ENCODE measurements around the gene UNC5CL. TPM values are rescaled to one million over a fixed set of nuclear protein-coding genes. Genes with fewer than 3 reads are reported as not detected.

Gene UNC5CL
- total and polyA plus RNA-seq, 2 of the 8 experiments (the other 6 are each of a cell fraction or from before 2014, with no cell fraction given): 1.3 to 1.7 TPM

DNA sequence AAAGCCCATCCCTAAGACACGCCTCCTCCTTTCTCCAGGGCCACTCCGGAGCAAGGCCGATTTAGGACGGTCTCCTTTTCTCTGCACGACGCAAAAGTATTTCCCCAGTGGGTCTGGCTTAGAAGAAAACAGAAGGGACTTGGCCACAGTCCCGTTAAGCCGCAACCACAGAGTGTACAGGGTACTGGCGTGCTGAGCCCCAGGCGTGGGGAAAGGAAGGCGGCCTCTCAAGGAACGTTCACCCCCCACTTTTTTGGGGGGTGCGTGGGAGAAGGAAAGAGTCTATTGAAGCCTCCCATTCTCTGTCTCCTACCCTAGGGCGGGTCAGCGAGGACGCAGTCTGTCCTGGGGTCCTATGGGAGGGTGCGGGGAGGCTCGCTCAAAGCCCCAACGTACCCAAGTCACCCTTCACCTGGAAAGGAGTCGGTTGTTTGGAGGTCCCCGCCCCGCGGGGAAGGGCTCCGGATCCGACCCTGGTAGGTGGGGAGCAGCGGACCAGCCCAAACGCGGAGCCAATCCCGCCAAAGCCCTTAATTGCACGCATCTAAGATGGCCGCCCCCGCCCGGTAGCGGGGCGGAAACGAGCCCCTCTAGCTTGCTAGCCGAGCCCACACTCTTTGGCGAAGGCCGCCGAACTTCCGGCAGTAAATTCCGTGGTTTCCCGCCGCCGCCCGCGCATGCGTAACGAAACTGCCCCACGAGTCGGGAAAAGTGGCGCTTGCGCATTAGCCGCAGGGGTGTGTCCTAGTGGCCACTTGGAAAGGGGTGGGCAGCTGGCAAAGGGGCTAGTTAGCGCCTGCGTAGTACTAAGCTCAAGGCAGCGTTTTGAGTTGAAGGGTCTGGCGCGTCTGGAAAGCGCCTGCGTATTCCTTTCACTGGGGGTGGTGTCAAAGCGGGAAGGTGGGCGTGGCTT is 33.2 kb upstream of the UNC5CL start, which contains the start of gene OARD1 (continued):
- no peak for TF ChIP-seq CBX5 (IDR thresholded peaks at IDR 0.05; ENCODE audit: low read depth, low read length)
- TF ChIP-seq EGR1 (IDR thresholded peaks at IDR 0.05; ENCODE audit: borderline replicate concordance, low read depth, low read length): peak; percentile 48; the same call in 1 of the 2 replicates
- TF ChIP-seq PHF8 (conservative IDR thresholded peaks at IDR 0.05; ENCODE audit: low read depth, low read length): 0 out of 2 replicates have a peak, but pooled peaks have one; percentile 41
- peak; percentile 91 for TF ChIP-seq NRF1 (IDR thresholded peaks at IDR 0.05; ENCODE audit: low read depth, low read length)
- no peak for TF ChIP-seq HDAC6 (IDR thresholded peaks at IDR 0.05; ENCODE audit: low read depth, low read length)
- TF ChIP-seq TBP (IDR thresholded peaks at IDR 0.05; ENCODE audit: low read depth, low read length): peak; percentile 62
- peak; percentile 48 to 88 for TF ChIP-seq POLR2A (IDR thresholded peaks at IDR 0.05; ENCODE audit: control extremely low read depth in 1 of 2, low read depth in 2 of 2, low read length in 2 of 2)
- TF ChIP-seq HDAC2 (IDR thresholded peaks at IDR 0.05; ENCODE audit: borderline replicate concordance in 1 of 2, low read depth in 2 of 2, low read length in 2 of 2): peak; percentile 34 to 84; a peak in 3 of 4 replicates
- TF ChIP-seq, protein P1, sequence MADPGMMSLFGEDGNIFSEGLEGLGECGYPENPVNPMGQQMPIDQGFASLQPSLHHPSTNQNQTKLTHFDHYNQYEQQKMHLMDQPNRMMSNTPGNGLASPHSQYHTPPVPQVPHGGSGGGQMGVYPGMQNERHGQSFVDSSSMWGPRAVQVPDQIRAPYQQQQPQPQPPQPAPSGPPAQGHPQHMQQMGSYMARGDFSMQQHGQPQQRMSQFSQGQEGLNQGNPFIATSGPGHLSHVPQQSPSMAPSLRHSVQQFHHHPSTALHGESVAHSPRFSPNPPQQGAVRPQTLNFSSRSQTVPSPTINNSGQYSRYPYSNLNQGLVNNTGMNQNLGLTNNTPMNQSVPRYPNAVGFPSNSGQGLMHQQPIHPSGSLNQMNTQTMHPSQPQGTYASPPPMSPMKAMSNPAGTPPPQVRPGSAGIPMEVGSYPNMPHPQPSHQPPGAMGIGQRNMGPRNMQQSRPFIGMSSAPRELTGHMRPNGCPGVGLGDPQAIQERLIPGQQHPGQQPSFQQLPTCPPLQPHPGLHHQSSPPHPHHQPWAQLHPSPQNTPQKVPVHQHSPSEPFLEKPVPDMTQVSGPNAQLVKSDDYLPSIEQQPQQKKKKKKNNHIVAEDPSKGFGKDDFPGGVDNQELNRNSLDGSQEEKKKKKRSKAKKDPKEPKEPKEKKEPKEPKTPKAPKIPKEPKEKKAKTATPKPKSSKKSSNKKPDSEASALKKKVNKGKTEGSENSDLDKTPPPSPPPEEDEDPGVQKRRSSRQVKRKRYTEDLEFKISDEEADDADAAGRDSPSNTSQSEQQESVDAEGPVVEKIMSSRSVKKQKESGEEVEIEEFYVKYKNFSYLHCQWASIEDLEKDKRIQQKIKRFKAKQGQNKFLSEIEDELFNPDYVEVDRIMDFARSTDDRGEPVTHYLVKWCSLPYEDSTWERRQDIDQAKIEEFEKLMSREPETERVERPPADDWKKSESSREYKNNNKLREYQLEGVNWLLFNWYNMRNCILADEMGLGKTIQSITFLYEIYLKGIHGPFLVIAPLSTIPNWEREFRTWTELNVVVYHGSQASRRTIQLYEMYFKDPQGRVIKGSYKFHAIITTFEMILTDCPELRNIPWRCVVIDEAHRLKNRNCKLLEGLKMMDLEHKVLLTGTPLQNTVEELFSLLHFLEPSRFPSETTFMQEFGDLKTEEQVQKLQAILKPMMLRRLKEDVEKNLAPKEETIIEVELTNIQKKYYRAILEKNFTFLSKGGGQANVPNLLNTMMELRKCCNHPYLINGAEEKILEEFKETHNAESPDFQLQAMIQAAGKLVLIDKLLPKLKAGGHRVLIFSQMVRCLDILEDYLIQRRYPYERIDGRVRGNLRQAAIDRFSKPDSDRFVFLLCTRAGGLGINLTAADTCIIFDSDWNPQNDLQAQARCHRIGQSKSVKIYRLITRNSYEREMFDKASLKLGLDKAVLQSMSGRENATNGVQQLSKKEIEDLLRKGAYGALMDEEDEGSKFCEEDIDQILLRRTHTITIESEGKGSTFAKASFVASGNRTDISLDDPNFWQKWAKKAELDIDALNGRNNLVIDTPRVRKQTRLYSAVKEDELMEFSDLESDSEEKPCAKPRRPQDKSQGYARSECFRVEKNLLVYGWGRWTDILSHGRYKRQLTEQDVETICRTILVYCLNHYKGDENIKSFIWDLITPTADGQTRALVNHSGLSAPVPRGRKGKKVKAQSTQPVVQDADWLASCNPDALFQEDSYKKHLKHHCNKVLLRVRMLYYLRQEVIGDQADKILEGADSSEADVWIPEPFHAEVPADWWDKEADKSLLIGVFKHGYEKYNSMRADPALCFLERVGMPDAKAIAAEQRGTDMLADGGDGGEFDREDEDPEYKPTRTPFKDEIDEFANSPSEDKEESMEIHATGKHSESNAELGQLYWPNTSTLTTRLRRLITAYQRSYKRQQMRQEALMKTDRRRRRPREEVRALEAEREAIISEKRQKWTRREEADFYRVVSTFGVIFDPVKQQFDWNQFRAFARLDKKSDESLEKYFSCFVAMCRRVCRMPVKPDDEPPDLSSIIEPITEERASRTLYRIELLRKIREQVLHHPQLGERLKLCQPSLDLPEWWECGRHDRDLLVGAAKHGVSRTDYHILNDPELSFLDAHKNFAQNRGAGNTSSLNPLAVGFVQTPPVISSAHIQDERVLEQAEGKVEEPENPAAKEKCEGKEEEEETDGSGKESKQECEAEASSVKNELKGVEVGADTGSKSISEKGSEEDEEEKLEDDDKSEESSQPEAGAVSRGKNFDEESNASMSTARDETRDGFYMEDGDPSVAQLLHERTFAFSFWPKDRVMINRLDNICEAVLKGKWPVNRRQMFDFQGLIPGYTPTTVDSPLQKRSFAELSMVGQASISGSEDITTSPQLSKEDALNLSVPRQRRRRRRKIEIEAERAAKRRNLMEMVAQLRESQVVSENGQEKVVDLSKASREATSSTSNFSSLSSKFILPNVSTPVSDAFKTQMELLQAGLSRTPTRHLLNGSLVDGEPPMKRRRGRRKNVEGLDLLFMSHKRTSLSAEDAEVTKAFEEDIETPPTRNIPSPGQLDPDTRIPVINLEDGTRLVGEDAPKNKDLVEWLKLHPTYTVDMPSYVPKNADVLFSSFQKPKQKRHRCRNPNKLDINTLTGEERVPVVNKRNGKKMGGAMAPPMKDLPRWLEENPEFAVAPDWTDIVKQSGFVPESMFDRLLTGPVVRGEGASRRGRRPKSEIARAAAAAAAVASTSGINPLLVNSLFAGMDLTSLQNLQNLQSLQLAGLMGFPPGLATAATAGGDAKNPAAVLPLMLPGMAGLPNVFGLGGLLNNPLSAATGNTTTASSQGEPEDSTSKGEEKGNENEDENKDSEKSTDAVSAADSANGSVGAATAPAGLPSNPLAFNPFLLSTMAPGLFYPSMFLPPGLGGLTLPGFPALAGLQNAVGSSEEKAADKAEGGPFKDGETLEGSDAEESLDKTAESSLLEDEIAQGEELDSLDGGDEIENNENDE (IDR thresholded peaks at IDR 0.05; ENCODE audit: insufficient replicate concordance, low read length): no peak

Measured in H1 (cell line).